ENCODE data around the gene RTP2. TPM values are rescaled to one million over a fixed set of nuclear protein-coding genes. Genes with fewer than 3 reads are reported as not detected.

The RTP2 gene
- total RNA-seq, 1 experiment from 2014 or later, result not detected

- no peaks in the 10 kb centered on the region; the same call in 1 of the 2 replicates for H3K27me3 ChIP-seq (ENCODE audit: control insufficient read depth, insufficient read depth, low read length)
- no peaks in the 10 kb centered on the region for H3K4me1 ChIP-seq (ENCODE audit: control insufficient read depth, insufficient read depth, low read length)
- no peaks in the 10 kb centered on the region for H3K9me3 ChIP-seq (ENCODE audit: control insufficient read depth, insufficient read depth, low read depth, low read length)
- ChIA-PET CTCF (no interaction called here), POLR2A (no interaction called here)
- in situ Hi-C loops (cut with HindIII; ENCODE audit: low pct_unique_long_range_greater_than_20kb, low sequenced_read_pairs), result no loop called here
- no peaks in the 10 kb centered on the region for H3K36me3 ChIP-seq (ENCODE audit: control insufficient read depth, insufficient read depth, low read length)
- no peak for TF ChIP-seq POLR2AphosphoS5 (IDR thresholded peaks at IDR 0.05; ENCODE audit: low read depth, low read length)
- TF ChIP-seq SIN3A (IDR thresholded peaks at IDR 0.05; ENCODE audit: borderline replicate concordance, insufficient read depth, low read depth, low read length), result no peak
- no peak for TF ChIP-seq CTCF (IDR thresholded peaks at IDR 0.05)
- no peak for TF ChIP-seq REST (IDR thresholded peaks at IDR 0.05; ENCODE audit: insufficient read depth in 1 of 2, low read depth in 2 of 2, low read length in 1 of 2)
- no peak for ATAC-seq
- DNase-seq (ENCODE audit: low read depth, low spot score), result no peak
- intact Hi-C loops (cut with micrococcal nuclease; ENCODE audit: unreplicated experiment), result no loop called here
- H3K4me3 ChIP-seq (ENCODE audit: low read depth in 2 of 2, low read length in 2 of 2), result no peak overlapping the region
- no TSS peak for BruUV-seq (replicated peaks)
- H3K27ac ChIP-seq (ENCODE audit: low read length), result no peak overlapping the region
Measured at GRCh38 chr3:187705164-187705563, 2.8 kb upstream of the RTP2 start.

GRCh38 chr3:187700249-187700648 lies 2.1 kb downstream of the RTP2 start:
- no TSS peak for BruUV-seq (replicated peaks)
- H3K9me3 ChIP-seq (ENCODE audit: control insufficient read depth, insufficient read depth, low read depth, low read length), result no peaks in the 10 kb centered on the region
- DNase-seq (ENCODE audit: low read depth, low spot score), result no peak
- H3K27ac ChIP-seq (ENCODE audit: low read length), result no peak overlapping the region
- in situ Hi-C loops (cut with HindIII; ENCODE audit: low pct_unique_long_range_greater_than_20kb, low sequenced_read_pairs), result no loop called here
- intact Hi-C loops (cut with micrococcal nuclease; ENCODE audit: unreplicated experiment), result no loop called here
- H3K27me3 ChIP-seq (ENCODE audit: control insufficient read depth, insufficient read depth, low read length), result no peaks in the 10 kb centered on the region; the same call in none of the 2 replicates
- ChIA-PET CTCF (no interaction called here), POLR2A (no interaction called here)
- no peaks in the 10 kb centered on the region for H3K36me3 ChIP-seq (ENCODE audit: control insufficient read depth, insufficient read depth, low read length)
- H3K4me1 ChIP-seq (ENCODE audit: control insufficient read depth, insufficient read depth, low read length), result no peaks in the 10 kb centered on the region
- no peak for ATAC-seq
- TF ChIP-seq TCF7L2 (IDR thresholded peaks at IDR 0.05; ENCODE audit: low read depth, low read length) (no peak), CTCF (IDR thresholded peaks at IDR 0.05) (no peak), SIN3A (IDR thresholded peaks at IDR 0.05; ENCODE audit: borderline replicate concordance, insufficient read depth, low read depth, low read length) (no peak), POLR2AphosphoS5 (IDR thresholded peaks at IDR 0.05; ENCODE audit: low read depth, low read length) (no peak), REST (IDR thresholded peaks at IDR 0.05; ENCODE audit: insufficient read depth in 1 of 2, low read depth in 2 of 2, low read length in 1 of 2) (no peak)
- H3K4me3 ChIP-seq (ENCODE audit: low read depth in 2 of 2, low read length in 2 of 2), result no peak overlapping the region
